GM04504 (cell line): ENCODE results near the gene IL17C.

Experiments
- DNase-seq: peaks from one replicate; pipeline ENCODE4 v3.0.0-alpha.2; 2012; ENCODE audit warnings: low read depth

IL17C gene

DNA sequence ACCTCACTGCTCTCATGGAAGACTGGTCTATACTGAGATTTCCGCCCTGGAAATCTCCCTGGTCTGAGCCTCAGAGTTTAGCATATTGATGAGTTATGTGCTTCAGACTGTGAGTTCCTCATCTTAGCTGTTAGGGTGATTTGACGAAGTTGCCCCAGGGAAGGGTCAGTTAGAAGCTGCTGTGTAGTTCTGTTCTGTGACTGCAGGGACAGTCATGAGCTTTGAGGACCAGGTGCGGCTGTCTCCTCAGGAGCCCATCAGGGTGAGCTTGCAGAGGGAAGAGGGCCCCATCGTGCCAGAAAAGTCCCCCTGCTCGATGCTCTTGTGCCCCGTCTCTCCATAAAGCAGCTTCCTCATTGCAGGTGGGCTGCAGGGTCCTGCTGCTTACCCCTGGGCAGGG, 28.3 kb upstream of the IL17C start:
- DNase-seq: no peak

DNA sequence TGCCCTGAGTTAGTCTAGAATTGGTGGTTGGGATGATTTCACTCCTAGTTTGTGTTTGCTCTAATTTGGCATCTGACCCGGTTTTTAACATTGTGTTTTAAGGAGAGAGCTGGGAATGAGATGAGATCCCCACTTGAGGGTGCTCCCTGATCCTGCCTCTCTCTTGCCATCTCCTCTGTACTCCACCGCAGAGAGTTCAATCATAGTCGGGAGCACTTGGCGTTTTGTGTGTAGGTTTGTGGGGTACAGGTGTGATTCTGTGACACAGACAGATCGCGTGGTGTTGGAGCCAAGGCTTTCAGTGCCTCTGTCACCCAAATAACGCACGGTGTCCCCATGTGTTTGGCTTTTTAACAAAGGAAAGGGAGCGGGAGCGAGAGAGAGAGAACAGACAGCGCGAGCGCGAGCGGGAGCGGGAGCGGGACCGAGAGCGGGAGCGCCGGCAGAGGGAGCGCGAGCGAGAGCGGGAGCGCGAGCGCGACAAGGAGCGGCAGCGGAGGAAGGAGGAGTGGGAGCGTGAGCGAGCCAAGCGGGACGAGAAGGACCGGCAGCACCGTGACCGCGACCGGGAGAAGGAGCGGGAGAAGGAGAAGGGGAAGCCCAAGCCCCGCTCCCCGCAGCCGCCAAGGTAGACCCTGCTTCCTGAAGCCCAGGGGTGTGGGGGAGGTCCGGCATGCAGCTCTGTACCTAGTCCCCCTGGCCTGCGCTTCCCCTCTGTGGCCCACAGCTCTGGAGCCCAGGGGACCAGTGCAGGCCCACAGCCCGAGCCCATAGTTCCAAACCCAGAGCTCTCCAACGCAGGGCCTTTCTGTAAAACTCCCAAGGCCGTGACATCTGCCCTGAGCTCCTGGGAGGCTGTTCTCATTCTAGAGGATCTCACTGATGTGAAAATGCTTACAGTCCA, 27.2 kb upstream of the IL17C start:
- DNase-seq: no peak

DNA sequence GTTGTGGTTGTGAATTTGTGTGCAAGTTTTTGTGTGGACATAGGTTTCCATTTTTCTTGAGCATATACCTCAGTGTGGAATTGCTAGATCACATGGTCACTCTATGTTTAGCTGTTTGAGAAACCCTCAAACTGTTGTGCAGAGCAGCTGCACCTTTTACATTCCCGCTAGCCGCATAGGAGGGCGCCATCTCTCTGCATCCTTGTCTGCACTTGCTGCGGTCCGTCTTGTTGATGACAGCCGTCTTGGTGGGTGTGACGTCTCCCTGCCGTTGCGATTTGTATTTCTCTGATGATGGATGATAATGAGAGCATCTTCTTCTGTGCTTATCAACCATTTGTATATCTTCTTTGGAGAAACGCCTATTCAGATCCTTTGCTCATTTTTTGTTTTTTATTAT, 25.1 kb upstream of the IL17C start:
- no peak for DNase-seq

DNA sequence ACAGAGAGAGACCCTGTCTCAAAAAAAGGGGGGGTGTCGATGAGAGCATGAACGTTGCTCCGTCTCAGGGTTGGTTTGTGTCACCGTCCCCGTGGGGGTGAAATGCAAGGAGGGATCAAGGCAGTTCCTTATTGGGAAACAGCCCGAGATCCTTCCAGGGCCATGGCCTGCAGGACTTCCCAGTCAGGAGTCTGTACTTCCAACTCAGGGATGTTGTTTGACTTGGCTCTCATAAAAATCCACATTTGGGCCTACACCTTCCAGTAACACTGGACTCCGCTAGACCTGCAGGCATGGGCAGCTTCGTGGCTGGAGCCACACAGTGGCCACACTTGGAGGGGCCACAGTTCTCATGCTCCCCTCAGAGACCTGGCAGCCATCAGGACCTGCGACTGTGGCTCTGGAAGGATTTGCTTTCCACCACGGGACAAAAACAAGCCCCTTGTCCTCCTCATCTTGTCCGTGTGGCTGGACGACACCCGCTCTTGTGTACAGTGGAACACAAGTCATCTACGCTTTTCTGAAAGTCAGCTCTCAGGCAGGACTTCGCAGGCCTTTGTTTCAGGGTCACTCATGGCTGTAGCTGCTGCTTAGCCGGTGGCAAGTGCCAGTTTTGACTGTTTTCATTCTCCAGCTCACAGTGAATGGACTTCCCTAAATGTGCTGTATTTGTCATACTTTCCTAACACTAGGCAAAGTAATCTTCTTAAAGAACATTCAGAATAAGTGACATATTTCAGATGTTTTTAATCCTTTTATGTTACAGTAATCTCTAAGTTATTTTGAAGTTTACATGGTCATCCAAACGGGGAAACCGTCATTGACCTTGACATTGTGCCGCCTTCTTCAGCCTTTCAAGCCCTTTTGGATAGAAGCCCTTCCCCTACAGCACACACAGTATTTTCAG, 24.2 kb upstream of the IL17C start:
- DNase-seq: no peak

DNA sequence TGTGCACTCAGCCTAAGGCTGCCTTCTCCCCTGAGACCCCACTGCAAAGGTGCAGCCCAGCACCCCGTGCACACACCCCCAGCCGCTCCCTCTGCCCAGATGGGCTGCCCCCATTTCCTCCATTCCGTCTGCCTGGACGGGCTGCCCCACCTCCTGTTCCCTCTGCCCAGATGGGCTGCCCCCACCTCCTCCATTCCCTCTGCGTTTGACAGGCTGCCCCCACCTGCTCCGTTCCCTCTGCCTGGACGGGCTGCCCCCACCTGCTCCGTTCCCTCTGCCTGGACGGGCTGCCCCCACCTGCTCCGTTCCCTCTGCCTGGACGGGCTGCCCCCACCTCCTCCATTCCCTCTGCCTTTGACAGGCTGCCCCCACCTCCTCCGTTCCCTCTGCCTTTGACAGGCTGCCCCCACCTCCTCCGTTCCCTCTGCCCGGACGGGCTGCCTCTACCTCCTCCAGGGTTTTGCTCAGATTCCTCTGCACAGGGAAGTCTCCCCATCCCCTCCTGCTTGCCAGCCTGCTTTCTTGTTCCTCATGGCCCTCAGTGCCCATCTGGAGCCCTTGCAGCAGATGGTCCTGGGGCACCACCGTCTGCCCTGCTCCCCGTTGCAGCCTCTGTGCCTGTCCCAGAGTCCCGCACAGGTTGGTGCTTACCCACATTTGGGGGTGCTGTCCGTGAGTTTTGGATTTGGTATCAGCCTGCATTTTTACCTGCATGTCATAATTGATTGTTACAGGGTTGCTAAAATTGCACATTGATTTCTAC, 23.4 kb upstream of the IL17C start:
- DNase-seq: no peak

DNA sequence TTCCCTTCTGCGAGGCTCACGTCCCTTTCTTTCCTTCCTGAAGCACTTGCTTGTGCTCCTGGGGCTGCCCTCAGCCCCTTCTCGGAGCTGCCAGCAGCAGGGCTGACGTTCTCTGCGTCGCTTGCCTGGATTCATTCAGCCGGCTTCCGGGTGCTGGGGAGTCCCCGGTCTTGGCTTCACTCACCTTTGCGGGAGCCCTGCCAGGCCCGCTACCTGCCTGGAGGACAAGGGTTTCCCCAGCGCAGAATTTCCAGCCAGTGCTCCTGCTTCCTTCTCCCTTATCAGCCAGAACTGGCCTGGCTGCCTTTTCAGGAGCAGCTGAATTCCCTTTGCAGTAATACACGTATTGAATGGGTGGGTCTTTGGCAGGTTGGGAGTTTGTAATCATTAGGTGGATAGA, 22.1 kb upstream of the IL17C start:
- DNase-seq: no peak

DNA sequence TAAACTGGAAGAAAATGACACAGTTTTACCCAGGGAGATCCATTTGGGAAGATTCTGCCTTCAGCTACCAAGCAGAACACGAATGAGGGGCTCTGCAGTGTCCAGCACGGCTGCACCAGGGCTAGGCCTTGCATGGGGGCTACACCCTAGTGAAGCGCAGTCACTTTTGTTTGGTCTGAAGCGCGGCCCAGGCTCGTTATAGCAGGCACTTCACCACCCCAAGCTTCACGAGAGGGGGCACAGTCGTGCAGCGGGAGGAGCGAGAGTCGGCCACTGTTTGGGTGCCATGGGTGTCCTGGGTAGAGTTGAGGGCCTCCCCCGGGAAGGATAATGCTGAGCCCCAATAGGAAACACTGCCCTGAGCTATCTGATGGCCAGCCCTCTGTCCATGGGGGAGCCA, 21.6 kb upstream of the IL17C start:
- no peak for DNase-seq

DNA sequence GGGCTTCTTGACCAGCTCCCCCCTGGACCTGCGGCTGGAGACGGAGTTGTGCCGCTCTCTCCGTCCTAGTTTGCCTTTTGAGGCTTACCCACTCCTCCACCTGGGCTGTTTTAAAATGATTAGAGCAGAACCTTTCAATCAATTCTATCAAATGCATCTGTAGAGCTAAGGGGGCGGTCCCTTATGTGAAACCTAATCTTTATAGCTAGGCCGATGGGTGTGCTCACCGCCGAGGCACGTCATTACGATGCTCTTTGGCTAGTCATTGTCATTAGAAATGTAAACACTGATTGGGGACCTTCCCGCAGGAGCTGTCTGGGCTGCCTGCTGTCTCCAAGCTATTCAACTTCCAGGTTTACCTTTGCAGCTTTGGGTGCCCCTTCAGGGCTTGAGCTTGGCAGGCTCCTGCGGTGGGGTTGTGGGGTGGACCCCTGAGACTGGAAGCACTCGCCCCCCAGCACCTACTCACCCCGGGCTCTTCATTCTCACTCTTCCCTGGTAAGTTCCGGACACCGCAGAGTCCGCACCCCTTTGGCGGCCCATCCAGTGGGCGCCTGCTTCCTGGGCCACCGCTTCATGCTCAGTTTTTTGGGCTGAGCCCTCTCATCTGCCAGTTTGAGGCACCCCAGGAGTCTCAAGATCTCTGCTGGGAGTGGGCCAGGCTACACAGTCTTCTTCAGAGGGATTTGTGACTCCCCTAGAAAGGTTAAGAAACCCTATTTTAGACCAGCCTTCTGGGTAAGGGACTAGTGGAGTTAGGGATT, 20.9 kb upstream of the IL17C start:
- no peak for DNase-seq

DNA sequence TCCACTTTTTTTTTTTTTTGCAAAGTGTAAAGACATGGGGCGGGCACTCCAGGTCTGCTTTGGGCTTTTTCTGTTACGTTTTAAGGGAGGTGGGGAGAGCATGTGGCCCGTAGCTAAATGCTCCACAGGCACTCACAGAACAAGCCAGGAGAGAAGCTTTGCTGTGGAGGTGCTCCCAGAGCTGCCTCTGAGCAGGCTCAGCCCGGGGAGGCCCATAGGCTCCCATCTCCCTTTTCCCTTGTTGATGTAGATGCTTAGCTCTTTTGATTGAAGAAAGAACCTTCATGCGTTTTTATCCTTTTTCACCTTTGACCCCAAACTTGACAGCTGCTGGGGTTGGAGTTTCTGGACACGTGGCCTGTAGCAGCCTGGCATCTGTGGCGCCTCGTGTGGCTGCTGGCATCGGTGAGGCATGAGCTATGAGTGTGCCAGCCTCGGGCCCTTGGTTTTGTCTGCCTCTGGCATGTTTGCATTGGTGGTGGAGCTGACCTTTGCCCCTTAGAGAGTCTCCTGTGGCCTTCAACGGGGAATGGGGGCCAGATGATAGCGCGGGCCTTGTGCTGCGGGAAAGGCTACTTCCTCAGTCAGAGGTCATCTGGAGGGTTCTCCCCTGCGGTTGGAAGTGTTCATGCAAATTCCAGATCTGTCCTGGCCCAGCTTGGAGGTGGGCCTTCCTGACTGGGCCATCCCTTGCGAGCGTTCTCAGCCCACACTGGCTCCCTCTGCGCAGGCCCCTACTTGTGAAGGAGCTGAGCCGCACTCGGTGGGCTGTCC, 20.0 kb upstream of the IL17C start:
- DNase-seq: no peak

DNA sequence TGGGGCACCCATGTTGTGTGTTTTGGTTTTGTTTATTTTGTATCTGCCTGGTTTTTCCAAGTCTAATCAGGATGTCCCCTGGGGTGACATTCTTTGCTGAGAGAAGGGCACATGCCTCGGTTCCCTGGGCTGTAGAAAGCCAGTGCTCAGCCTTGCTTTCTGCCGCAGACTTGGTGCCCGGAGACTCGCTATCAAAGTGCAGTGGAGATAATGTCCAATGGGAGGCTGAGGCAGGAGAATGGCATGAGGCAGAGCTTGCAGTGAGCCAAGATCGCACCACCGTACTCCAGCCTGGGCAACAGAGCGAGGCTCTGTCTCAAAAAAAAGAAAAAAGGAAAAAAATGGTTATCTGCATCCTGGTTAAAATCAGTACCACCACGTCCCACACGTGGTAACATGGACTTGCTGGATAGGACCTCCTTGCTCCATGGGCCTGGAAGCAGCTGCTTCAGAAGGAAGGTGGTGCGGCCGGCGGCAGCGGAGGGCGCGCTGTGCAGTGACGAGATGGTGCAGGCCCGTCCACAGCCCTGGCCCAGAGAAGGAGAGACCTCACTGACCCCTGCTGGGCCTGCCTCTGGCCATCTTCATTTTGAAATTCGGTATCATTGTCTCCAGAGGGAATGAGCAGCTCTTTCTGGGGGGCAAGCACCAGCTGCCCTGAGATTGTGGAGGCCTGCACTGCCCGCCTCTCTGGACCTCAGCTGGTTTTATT, 19.3 kb upstream of the IL17C start:
- DNase-seq: no peak

DNA sequence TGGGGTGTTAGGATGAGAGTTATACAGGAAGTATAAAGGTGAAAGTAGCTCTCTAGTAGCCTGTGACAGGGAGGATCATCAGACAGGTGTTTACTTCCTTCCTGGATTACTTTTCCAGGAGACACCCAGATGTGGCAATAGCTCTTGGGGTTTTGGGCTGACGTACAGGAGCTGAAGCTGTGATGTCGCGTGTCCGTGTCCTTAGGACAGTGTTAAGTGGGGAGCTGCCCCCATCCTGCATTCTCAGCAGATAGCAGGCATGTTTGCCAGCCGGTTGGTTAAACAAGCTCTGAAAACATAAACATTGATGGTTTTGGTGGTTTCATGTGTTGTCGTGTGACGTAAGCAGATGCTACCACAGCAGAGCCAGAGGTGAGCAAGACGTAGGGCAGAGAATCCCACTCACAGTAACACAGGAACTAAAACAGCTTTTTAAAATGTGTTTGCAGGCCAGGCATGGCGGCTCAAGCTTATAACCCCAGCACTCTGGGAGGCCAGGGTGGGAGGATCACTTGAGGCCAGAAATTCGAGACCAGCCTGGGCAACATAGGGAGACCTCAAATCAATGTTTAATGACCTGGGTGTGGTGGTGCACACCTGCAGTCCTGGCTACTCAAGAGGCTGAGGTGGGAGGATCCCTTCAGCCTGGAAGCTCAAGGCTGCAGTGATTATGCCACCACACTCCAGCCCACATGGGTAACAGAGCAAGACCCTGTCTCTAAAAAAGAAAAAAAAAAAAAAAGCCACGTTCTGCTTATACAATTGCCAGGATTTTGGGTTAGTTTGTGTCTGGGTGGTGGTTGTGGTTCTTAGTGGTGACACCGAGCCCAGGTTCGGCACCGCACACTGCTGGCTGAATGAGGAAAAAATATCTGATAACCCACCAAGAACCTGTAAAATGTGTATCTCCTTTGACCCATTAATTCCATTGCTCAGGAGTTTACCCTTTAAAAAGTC, 18.2 kb upstream of the IL17C start:
- no peak for DNase-seq

DNA sequence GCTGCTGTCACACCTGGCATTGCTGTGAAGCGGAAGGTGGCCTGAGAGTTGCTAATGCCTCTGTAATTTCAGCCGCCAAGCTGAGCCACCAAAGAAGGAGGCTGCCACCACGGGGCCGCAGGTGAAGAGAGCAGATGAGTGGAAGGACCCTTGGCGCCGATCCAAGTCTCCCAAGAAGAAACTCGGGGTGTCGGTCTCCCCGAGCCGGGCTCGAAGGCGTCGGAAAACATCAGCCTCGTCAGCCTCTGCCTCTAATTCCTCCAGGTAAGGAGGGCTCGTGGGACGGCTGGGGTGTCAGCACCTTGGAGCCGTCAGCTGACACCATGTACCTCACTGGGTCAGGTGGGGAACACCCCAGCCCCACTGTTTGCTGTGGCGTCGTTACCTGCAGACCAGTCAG, 16.2 kb upstream of the IL17C start:
- DNase-seq: no peak

DNA sequence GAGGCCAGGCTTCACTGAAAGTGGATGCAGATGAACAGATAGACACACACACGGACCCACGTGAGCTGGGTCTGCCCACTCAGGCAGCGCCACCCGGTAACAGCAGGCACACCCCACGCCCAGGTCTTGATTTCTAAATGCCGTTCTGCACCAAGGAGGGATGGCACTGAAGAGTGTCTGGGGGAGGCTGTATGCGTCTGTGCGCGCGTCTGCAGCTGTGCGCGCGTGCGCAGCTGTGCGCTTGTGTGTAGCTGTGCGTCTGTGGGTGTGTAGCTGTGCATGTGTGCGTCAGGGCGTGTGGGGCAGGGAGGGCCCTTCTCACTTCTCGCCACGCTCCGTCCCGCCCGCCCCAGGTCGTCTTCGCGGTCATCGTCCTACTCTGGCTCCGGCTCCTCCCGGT, 15.5 kb upstream of the IL17C start:
- no peak for DNase-seq

DNA sequence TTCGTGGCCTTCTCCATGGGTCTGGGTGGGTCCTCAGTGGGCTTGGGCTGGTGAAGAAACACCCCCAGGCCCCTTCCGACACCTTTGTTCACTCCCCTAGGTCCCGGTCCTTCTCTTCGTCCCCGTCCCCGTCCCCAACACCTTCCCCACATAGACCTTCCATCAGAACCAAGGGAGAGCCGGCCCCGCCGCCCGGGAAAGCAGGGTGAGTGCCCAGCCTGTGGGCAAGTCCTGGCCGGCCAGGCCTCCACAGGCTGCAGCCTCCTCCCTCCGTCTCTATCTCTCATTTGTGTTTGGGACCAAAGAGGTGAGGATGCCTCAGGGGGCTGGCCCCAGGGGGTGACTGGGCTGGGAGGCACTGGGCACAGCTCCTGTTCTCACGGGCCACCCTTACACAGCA, 14.5 kb upstream of the IL17C start:
- DNase-seq: no peak

DNA sequence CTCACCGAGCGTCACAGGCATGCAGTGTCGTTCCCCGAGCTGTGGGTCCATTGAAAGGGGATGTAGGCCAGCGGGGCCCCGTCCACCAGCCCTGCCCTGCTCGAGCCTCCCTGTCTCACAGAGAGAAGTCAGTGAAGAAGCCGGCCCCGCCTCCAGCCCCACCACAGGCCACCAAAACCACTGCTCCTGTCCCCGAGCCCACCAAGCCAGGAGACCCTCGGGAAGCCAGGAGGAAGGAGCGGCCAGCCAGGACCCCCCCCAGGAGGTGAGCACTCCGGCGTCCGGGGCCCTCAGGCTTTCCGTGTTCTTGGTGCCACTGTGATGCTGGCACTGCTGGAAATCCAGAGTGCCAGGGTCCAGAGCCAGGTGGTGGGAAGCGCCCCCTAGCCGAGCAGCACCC, 13.9 kb upstream of the IL17C start:
- no peak for DNase-seq

DNA sequence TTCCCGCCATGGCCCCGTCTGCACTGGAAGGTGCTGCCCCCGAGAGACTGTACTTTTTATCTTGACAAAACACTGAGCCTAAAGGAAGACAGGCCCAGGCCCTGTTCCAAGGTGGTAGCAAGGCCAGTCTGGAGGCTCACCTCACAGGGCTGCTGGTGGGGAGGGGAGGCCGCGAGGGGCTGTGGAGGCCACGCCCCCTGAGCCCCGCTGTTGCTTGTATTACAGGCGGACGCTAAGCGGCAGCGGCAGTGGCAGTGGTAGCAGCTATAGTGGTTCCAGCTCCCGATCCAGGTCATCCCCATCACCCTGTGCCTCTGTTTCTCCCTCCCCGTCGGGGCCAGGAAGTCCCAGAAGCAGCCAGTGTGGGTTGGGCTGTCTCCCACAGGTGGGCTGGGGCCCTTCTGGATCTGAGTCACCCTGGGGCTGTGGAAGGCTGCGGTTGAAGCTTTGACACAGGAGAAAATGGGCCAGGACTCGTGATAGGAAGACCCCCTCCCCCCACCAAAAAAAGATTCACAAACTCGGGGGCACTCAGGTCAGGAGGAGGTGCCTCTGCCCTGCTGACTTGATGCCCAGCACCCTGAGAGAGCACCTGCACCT, 13.3 kb upstream of the IL17C start:
- no peak for DNase-seq

DNA sequence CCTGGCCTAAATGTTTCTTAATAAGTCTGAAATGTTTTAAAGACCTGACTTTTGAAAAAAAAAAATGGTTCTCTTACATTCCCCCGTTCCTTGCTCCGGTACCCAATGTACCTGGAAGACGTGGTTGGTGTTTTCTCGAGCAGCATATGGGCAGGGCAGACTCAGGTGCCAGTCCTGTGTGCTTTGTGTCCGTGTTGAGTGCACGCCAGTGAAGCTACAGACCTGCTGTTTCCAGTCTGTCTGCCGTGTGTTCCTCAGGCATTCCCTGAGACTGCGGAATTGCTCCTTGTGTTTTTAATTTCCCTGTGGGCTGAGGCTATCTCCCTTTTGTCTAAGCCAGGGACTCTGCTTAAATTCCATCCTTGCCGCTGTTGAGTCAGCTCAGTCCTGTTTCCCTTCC, 11.7 kb upstream of the IL17C start:
- DNase-seq: no peak

DNA sequence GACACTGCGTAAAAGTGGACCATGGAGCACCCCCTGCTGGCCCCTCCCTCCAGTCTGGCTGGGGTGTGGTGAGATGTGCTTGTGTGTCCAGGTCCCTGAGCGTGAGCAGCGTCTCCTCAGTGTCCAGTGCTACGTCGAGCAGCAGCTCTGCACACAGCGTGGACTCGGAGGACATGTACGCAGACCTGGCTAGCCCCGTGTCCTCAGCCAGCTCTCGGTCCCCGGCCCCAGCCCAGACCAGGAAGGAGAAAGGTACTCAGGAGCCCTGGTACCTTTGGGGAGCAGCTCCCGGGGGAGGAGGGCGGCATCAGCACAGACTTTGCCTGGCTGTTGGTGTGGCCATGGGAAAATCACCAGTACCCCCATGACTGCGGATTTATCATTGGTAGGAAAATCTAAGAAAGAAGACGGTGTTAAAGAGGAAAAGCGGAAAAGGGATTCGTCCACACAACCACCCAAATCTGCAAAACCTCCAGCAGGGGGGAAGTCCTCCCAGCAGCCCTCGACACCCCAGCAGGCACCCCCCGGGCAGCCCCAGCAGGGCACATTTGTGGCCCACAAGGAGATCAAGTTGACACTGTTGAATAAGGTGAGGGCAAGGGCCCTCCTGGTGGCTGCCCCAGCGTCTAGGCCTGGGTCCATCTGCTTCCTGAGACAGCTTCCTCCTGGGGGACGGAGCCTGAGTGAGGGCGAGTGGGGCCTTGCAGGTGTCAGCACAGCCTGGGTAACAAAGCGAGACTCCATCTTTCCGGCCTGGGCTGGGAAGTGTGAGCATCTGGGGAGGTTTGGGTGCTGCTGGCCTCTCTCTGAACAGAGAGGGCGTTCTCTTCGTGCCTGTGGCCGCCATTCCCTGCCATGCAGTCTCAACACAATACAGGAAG, 10.6 kb upstream of the IL17C start:
- no peak for DNase-seq
